Panc1 (cell line): ENCODE measurements around the gene OST4. TPM values are rescaled to one million over a fixed set of nuclear protein-coding genes. Genes with fewer than 3 reads are reported as not detected.

Experiments
- ATAC-seq: fragments of 200-7000 bp; cut with Tn5 transposase; 2 replicates; pipeline ENCODE4 v1.9.1; 2020; ENCODE audit warnings: mild to moderate bottlenecking, moderate library complexity
- BruUV-seq: library from RNA; stranded (reverse); fragments of 400-500 nt; replicated peaks from 2 replicates; lab custom pipeline; 2021; lab: Mats Ljungman, UMichigan
- CTCF ChIA-PET: fragments of 300-600 bp; sonication (Branson Sonifier 250); formaldehyde crosslinking; loops from one replicate; lab custom pipeline; 2022; ENCODE audit warnings: antibody characterized with exemption; lab: Charles Lee
- POLR2A ChIA-PET: fragments of 300-600 bp; sonication (Branson Sonifier 250); formaldehyde crosslinking; loops from one replicate; lab custom pipeline; 2022; ENCODE audit warnings: antibody characterized with exemption; lab: Charles Lee
- DNase-seq: peaks from one replicate; pipeline ENCODE4 v3.0.0-alpha.2; 2010; ENCODE audit warnings: low read depth, low spot score
- H3K27ac ChIP-seq: 2 replicates; pipeline ENCODE4 v1.5.1; 2011; ENCODE audit warnings: mild to moderate bottlenecking, low read length, inconsistent platforms
- H3K27me3 ChIP-seq: fragments of 200-500 bp; sonication (Bioruptor generic); 2 replicates; pipeline ENCODE4 v1.6.0; 2014; ENCODE audit warnings: low read length, inconsistent platforms; ENCODE audit not compliant: control insufficient read depth, insufficient read depth
- H3K36me3 ChIP-seq: fragments of 200-500 bp; sonication (Bioruptor generic); 2 replicates; pipeline ENCODE4 v1.5.1; 2014; ENCODE audit warnings: inconsistent platforms, mild to moderate bottlenecking, low read length, moderate library complexity; ENCODE audit not compliant: control insufficient read depth, insufficient read depth
- H3K4me1 ChIP-seq: 2 replicates; pipeline ENCODE4 v1.5.1; 2011; ENCODE audit warnings: inconsistent platforms, mild to moderate bottlenecking, low read length, moderate library complexity; ENCODE audit not compliant: control insufficient read depth, insufficient read depth
- H3K4me3 ChIP-seq, 2 experiments: 2 replicates each; pipeline ENCODE4 v1.5.1; 2011 to 2012; ENCODE audit warnings: low read depth in 2 of 2, low read length in 2 of 2, mild to moderate bottlenecking in 2 of 2, inconsistent platforms in 1 of 2, moderate library complexity in 1 of 2
- H3K9me3 ChIP-seq: fragments of 200-500 bp; sonication (Bioruptor generic); 2 replicates; pipeline ENCODE4 v1.5.1; 2014; ENCODE audit warnings: low read depth, mild to moderate bottlenecking, inconsistent platforms, low read length, moderate library complexity; ENCODE audit not compliant: control insufficient read depth, insufficient read depth
- CTCF ChIP-seq: fragments of 450-650 bp; IDR thresholded peaks from 2 replicates; pipeline ENCODE4 v1.5.1; 2017; ENCODE audit warnings: mild to moderate bottlenecking
- POLR2AphosphoS5 ChIP-seq: IDR thresholded peaks from 2 replicates; pipeline ENCODE4 v1.6.1; 2012; ENCODE audit warnings: mild to moderate bottlenecking, low read depth, low read length, moderate library complexity
- REST ChIP-seq, 2 experiments: IDR thresholded peaks; 2 replicates each; pipeline ENCODE4 v1.6.1; 2011 to 2012; ENCODE audit warnings: low read depth in 2 of 2, control low read depth in 1 of 2, low read length in 1 of 2, mild to moderate bottlenecking in 1 of 2, moderate library complexity in 1 of 2; ENCODE audit not compliant: insufficient read depth in 1 of 2
- SIN3A ChIP-seq: IDR thresholded peaks from 2 replicates; pipeline ENCODE4 v1.6.1; 2012; ENCODE audit warnings: low read depth, mild to moderate bottlenecking, low read length, moderate library complexity, borderline replicate concordance; ENCODE audit not compliant: insufficient read depth
- TCF7L2 ChIP-seq: IDR thresholded peaks from 2 replicates; pipeline ENCODE4 v1.6.1; 2011; ENCODE audit warnings: mild to moderate bottlenecking, low read depth, low read length, inconsistent platforms
- in situ Hi-C: cut with HindIII; loops from 2 replicates; pipeline ENCODE4 v1.10.0; 2016; ENCODE audit warnings: low sequenced_read_pairs, low pct_unique_long_range_greater_than_20kb
- intact Hi-C: fragments of 100-400 bp; cut with micrococcal nuclease; formaldehyde crosslinking; loops from one replicate; pipeline ENCODE4 v1.10.0; 2022; ENCODE audit not compliant: unreplicated experiment
- total RNA-seq: library from RNA; stranded (reverse); gene quantifications from one replicate; pipeline ENCODE4 v1.2.1, GENCODE V29; 2021; ENCODE audit not compliant: unreplicated experiment

Gene OST4
- total RNA-seq, 1 experiment from 2014 or later = 219 TPM

GRCh38 chr2:27087823-27088410 lies 16.5 kb upstream of the OST4 start:
- ChIA-PET POLR2A (interaction anchor here (0.7 kb wide), 2 partner anchors 71 to 77 kb away, joined by 11 to 16 read pairs; no protein-coding TSS in a partner anchor), CTCF (interaction anchor here (0.5 to 1.1 kb wide), 3 partner anchors 92 to 192 kb away, joined by 3 to 5 read pairs (median 3); no protein-coding TSS in a partner anchor)

More at GRCh38 chr2:27087823-27088410, 16.5 kb upstream of the OST4 start:
- intact Hi-C loops (loop anchor here (10.0 kb wide), 1 partner anchor 123 kb away; no protein-coding TSS in a partner anchor), in situ Hi-C loops (no loop called here)
- Histone ChIP-seq H3K27me3 (no peaks in the 10 kb centered on the region), H3K36me3 (no peaks in the 10 kb centered on the region), H3K4me1 (peaks cover 4% of the 10 kb centered on the region; the same call in 1 of the 2 replicates), H3K27ac (no peak overlapping the region), H3K4me3 (no peak overlapping the region), H3K9me3 (no peaks in the 10 kb centered on the region)
- BruUV-seq = no TSS peak
- ATAC-seq (no peak), DNase-seq (no peak)
- TF ChIP-seq SIN3A (no peak), POLR2AphosphoS5 (no peak), TCF7L2 (no peak), REST (IDR thresholded peaks at IDR 0.05; ENCODE audit: insufficient read depth in 1 of 2, low read depth in 2 of 2, low read length in 1 of 2) (no peak), CTCF (no peak)
